Measurements from ENCODE around the gene SALL1.
A peak's percentile ranks its signal among the peaks of the same experiment; 100 is the strongest.

SALL1 gene

DNA sequence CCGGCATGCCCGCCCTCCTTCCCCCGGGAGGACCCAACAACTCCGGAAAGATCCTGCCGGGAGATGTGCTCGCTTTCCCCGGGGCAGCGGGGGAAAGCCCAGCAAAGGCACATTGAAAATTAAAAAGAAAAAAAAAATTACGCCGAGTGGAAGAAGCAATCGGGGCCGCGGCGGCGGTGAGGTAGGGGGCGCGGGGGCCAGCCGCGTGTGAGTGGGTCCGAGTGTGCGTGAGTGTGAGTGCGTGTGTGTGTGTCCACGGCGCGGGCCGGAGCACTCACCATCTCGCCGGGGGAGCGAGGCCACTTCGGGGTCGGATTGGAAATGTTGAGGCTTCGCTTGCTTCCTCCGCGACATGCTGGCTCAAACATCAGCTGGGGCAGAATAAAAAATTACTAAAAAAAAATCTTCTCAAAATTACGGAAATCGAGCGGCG is at the start of gene SALL1:
Gene SALL1 (minus strand): TSS at position 383 of the 433 bp plus-strand sequence. CDS start 29 bp downstream, at position 354.
- H3K4me3 ChIP-seq (ENCODE audit: low read depth, low read length): peak within 1 kb of the TSS; percentile 55
- no peak for DNase-seq (ENCODE audit: low read depth)
- TF ChIP-seq, protein P1, sequence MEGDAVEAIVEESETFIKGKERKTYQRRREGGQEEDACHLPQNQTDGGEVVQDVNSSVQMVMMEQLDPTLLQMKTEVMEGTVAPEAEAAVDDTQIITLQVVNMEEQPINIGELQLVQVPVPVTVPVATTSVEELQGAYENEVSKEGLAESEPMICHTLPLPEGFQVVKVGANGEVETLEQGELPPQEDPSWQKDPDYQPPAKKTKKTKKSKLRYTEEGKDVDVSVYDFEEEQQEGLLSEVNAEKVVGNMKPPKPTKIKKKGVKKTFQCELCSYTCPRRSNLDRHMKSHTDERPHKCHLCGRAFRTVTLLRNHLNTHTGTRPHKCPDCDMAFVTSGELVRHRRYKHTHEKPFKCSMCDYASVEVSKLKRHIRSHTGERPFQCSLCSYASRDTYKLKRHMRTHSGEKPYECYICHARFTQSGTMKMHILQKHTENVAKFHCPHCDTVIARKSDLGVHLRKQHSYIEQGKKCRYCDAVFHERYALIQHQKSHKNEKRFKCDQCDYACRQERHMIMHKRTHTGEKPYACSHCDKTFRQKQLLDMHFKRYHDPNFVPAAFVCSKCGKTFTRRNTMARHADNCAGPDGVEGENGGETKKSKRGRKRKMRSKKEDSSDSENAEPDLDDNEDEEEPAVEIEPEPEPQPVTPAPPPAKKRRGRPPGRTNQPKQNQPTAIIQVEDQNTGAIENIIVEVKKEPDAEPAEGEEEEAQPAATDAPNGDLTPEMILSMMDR (conservative IDR thresholded peaks at IDR 0.05; ENCODE audit: low read depth, low read length): no peak

DNA sequence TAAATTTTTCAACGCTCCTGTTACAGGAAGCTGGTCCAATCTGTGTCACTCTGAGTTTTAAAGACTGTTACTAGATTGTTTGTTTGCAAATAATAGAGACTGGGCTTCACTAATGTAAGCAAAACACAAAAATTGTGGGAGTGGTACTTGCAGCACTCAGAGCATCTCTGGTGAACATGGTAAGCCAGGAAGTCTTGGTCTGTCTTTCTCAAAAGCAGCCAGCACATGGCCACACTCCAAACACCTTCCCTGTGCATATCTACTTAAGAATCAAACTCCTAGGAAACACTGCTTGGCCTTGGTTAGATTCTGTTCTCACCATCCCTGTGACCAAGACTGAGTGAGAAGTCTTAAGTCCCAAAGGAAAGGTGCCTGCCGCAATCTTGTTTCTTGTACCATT is 49.7 kb upstream of the SALL1 start:
- H3K4me3 ChIP-seq (ENCODE audit: low read depth, low read length): no peak overlapping the region
- DNase-seq (ENCODE audit: low read depth): no peak
- TF ChIP-seq, protein P1 (conservative IDR thresholded peaks at IDR 0.05; ENCODE audit: low read depth, low read length): no peak

DNA sequence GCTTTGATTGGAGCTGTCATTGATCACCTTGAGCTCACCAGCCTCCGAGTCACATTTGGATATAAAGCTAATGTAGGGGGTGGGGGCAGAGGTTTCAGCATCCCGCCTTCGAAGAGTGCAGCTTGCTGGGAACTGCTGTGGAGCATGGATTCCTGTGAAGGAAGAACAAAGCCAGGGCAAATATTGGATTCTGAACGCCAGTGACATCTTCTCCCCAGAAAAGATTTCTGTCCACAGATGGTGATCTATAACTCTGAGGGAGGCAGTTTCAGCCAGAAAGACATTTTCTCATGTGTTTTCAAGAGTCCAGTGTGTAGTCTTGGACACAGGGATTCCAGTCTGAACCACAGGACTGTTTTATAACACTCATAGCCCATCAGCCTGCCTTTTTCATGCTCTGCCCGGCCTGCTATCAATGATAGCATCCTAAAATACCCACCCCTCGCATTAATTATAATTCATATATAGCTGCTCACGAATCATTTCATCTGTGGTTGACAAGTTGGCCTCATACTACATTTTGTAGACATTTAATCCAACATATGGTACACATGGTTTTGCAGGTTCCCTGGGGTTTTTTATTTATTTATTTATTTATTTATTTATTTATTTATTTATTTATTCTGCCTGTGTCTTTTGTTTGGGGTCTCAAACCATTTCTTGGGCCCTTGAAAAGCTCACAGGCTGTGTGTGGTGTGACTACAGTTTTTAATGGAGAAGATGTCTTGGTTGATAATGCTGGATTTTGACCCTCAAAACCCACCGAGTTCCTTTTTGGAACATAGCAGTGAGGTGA is 47.1 kb upstream of the SALL1 start:
- no peak for DNase-seq (ENCODE audit: low read depth)
- TF ChIP-seq, protein P1 (conservative IDR thresholded peaks at IDR 0.05; ENCODE audit: low read depth, low read length): no peak
- H3K4me3 ChIP-seq (ENCODE audit: low read depth, low read length): no peak overlapping the region

DNA sequence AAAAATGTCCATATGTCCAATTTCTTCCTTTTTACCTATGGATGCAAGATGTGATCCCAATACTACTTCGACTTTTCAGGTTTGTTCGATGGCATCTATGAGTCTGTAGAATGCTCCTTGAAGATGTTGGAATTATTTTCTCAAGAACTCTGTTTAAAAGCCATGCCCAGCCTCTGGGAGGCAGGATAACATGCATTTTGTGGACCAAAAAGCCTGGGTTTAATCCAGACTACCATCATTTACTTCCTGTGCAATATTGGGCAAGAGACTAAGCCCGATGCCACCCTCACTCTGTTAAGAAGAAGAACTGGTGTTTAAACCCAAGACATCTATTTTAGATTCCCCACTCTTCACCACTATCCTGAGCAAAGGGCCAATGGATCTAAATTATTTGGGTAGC is 42.8 kb upstream of the SALL1 start:
- no peak overlapping the region for H3K4me3 ChIP-seq (ENCODE audit: low read depth, low read length)
- no peak for DNase-seq (ENCODE audit: low read depth)
- TF ChIP-seq, protein P1 (conservative IDR thresholded peaks at IDR 0.05; ENCODE audit: low read depth, low read length): no peak

DNA sequence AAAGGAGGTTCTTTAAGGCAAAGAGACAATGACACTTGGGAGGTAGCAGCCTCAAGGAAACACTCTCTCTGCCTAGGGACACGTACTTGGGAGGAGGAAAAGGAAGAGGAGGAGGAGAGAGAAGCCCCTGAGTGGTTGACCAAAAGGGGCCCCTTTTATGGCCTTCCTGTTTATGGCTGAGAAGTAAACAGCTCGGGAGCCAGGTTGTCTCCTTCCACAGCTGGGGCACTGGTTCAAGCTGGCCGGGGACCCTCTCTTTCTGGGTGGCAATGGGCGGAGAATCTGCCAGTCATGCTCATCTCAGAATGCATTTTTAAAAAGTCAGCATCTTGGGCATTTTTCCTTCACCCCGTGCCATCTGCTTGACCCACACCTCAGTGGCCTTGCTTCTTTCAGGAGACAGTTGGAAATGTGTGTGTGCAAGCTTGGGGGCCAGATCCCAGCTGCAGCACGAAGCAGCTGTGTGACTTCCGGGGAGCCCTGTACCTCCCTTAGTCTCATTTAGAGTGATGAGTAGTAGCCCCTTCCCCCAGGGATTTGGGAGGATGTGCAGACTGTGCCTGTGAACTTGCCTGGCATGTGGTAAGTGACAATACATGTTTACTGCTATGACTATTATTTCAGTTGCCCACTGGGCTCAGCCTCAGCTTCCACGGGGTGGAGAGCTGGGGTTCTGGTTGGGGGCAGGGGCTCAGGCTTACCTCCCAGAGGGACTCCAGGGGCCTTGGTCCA is 33.8 kb upstream of the SALL1 start:
- TF ChIP-seq, protein P1 (conservative IDR thresholded peaks at IDR 0.05; ENCODE audit: low read depth, low read length): no peak
- no peak for DNase-seq (ENCODE audit: low read depth)
- no peak overlapping the region for H3K4me3 ChIP-seq (ENCODE audit: low read depth, low read length)

DNA sequence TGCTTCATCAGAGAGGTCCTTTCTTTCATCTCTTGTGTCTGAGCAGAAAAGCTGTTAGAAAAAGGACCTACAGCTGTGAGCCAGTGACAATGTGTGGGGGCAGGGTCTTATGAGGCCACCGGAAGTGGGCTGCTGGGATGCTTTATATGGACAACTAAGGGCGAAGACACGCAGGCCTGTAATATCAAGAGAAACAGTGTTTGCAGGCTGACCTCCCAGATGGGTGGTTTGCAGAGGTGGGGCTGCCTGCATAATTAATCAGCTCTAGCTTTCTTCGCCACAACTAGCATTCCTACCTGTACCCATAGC is 30.4 kb upstream of the SALL1 start:
- TF ChIP-seq, protein P1 (conservative IDR thresholded peaks at IDR 0.05; ENCODE audit: low read depth, low read length): no peak
- no peak for DNase-seq (ENCODE audit: low read depth)
- no peak overlapping the region for H3K4me3 ChIP-seq (ENCODE audit: low read depth, low read length)

Data from choroid plexus epithelial cell (primary cell).